A204.1 (cell line): ENCODE data around the gene STARD3.

Experiments used
- FAIRE-seq: peaks from 2 replicates; lab custom pipeline; 2012; peaks lifted over from hg19 to GRCh38; lab: Jason Lieb, UNC

The STARD3 gene

GRCh38 chr17:39672522-39673334, 35.8 kb downstream of the STARD3 start:
- FAIRE-seq: no peak

- no peak for FAIRE-seq
Measured at GRCh38 chr17:39673335-39674081, 36.6 kb downstream of the STARD3 start.

GRCh38 chr17:39674179-39674578, 37.2 kb downstream of the STARD3 start:
- FAIRE-seq: no peak

GRCh38 chr17:39674702-39675389, 37.9 kb downstream of the STARD3 start:
- FAIRE-seq: no peak

- no peak for FAIRE-seq
Measured at GRCh38 chr17:39675390-39676082, 38.6 kb downstream of the STARD3 start.

- FAIRE-seq: no peak
Measured at GRCh38 chr17:39676198-39676819, 39.4 kb downstream of the STARD3 start.

- FAIRE-seq: no peak
Measured at GRCh38 chr17:39677072-39677471, 40.1 kb downstream of the STARD3 start.

- no peak for FAIRE-seq
Measured at GRCh38 chr17:39677542-39678339, 40.8 kb downstream of the STARD3 start.

GRCh38 chr17:39678340-39679116, 41.6 kb downstream of the STARD3 start:
- no peak for FAIRE-seq

GRCh38 chr17:39679521-39680192, 42.7 kb downstream of the STARD3 start:
- FAIRE-seq: no peak

GRCh38 chr17:39683295-39683939, 46.5 kb downstream of the STARD3 start:
- FAIRE-seq: no peak

GRCh38 chr17:39684369-39685192, 47.6 kb downstream of the STARD3 start:
- no peak for FAIRE-seq

GRCh38 chr17:39687101-39687545, 50.2 kb downstream of the STARD3 start:
- FAIRE-seq: no peak

GRCh38 chr17:39687546-39688474, 50.9 kb downstream of the STARD3 start, which contains the start of gene PGAP3:
Gene PGAP3 (minus strand): TSS chr17:39688057. CDS start chr17:39688014, 43 bp downstream.
- FAIRE-seq: peak; percentile 49

GRCh38 chr17:39688475-39688835, 51.5 kb downstream of the STARD3 start:
- no peak for FAIRE-seq

- FAIRE-seq: no peak
Measured at GRCh38 chr17:39688945-39689344, 52.0 kb downstream of the STARD3 start.

- FAIRE-seq: no peak
Measured at GRCh38 chr17:39694593-39694992, 57.6 kb downstream of the STARD3 start.
